ENCODE data around the gene NASP. TPM values are rescaled to one million over a fixed set of nuclear protein-coding genes. Genes with fewer than 3 reads are reported as not detected.

NASP gene
- total RNA-seq, 1 experiment from 2014 or later: 535 TPM

DNA sequence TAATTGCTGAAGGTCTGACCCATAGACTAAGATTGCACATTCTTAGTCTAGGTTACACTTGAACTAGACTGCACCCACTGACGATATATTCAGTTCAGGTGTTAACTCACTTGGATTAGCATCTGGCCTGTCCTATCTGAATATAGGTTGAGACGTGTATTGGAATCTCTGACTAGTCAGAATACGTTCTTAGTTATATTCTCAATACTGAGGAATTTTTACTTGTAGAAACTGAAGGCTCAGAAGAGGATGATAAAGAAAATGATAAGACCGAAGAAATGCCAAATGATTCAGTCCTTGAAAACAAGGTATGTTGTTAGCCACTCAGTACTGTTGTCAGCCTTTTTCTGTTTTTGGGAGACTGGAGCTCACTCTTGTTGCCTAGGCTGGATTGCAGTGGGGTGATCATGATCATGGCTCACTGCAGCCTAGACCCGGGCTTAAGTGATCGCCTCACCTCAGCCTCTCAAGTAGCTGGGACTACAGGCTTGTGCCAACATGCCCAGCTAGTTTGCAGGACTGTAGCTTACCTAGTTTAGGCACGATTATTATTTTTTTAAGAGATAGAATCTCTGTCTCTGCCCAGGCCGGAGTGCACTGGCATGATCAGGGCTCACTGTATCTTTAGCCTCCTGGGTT lies 29.2 kb downstream of the NASP start (continued):
- TF ChIP-seq, protein P1, sequence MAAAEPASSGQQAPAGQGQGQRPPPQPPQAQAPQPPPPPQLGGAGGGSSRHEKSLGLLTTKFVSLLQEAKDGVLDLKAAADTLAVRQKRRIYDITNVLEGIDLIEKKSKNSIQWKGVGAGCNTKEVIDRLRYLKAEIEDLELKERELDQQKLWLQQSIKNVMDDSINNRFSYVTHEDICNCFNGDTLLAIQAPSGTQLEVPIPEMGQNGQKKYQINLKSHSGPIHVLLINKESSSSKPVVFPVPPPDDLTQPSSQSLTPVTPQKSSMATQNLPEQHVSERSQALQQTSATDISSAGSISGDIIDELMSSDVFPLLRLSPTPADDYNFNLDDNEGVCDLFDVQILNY (CRISPR knock-in tag; IDR thresholded peaks at IDR 0.05): no peak
- TF ChIP-seq FOXP1 (CRISPR knock-in tag; IDR thresholded peaks at IDR 0.05; ENCODE audit: borderline replicate concordance) (no peak), SMAD4 (CRISPR knock-in tag; IDR thresholded peaks at IDR 0.05) (no peak), ATF1 (CRISPR knock-in tag; IDR thresholded peaks at IDR 0.05) (no peak), JAZF1 (CRISPR knock-in tag; IDR thresholded peaks at IDR 0.05) (no peak), NR3C1 (CRISPR knock-in tag; conservative IDR thresholded peaks at IDR 0.05; ENCODE audit: low read depth) (no peak), IRF2 (CRISPR knock-in tag; IDR thresholded peaks at IDR 0.05; ENCODE audit: borderline replicate concordance, low read depth) (no peak), JUN (CRISPR knock-in tag; IDR thresholded peaks at IDR 0.05) (no peak), FOXK1 (CRISPR knock-in tag; IDR thresholded peaks at IDR 0.05) (no peak), ZNF121 (CRISPR knock-in tag; IDR thresholded peaks at IDR 0.05) (no peak), CBFB (CRISPR knock-in tag; IDR thresholded peaks at IDR 0.05; ENCODE audit: low read depth) (no peak)
- TF ChIP-seq, protein P2, sequence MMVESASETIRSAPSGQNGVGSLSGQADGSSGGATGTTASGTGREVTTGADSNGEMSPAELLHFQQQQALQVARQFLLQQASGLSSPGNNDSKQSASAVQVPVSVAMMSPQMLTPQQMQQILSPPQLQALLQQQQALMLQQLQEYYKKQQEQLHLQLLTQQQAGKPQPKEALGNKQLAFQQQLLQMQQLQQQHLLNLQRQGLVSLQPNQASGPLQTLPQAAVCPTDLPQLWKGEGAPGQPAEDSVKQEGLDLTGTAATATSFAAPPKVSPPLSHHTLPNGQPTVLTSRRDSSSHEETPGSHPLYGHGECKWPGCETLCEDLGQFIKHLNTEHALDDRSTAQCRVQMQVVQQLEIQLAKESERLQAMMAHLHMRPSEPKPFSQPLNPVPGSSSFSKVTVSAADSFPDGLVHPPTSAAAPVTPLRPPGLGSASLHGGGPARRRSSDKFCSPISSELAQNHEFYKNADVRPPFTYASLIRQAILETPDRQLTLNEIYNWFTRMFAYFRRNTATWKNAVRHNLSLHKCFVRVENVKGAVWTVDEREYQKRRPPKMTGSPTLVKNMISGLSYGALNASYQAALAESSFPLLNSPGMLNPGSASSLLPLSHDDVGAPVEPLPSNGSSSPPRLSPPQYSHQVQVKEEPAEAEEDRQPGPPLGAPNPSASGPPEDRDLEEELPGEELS (CRISPR knock-in tag; IDR thresholded peaks at IDR 0.05): no peak
- TF ChIP-seq, protein P3, sequence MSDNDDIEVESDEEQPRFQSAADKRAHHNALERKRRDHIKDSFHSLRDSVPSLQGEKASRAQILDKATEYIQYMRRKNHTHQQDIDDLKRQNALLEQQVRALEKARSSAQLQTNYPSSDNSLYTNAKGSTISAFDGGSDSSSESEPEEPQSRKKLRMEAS (CRISPR knock-in tag; IDR thresholded peaks at IDR 0.05): no peak

DNA sequence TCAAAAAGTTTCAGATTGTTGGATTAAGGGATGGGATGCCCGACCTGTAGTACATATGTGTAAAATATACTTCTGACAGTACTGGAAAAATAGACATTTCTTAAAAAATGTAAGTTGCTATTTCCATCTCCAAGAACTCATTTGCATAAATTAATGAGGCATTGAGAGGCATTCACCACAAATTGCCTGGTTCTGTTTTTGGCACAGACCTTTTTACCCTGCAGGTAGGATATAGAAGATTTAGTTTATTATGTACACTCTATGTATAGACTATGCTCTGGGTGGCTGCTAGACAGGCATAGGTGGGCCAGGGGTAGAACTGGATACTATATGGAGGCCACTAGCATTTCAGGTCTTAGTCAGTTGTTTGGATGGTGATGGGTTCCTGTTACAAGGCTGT lies 32.0 kb downstream of the NASP start:
- Mint-ChIP-seq H3K4me1 (no peaks in the 10 kb centered on the region), H3K27me3 (ENCODE audit: low read depth) (no peaks in the 10 kb centered on the region), H3K4me3 (no peak overlapping the region), H3K27ac (peak overlapping the region; percentile 60; the same call in 1 of the 2 replicates), H3K9me3 (no peaks in the 10 kb centered on the region), H3K36me3 (peaks cover 72% of the 10 kb centered on the region)
- ATAC-seq (no peak), DNase-seq (ENCODE audit: low spot score) (no peak)
- CTCF ChIA-PET: no interaction called here
- POLR2A ChIA-PET: no interaction called here
- TF ChIP-seq, protein P4, sequence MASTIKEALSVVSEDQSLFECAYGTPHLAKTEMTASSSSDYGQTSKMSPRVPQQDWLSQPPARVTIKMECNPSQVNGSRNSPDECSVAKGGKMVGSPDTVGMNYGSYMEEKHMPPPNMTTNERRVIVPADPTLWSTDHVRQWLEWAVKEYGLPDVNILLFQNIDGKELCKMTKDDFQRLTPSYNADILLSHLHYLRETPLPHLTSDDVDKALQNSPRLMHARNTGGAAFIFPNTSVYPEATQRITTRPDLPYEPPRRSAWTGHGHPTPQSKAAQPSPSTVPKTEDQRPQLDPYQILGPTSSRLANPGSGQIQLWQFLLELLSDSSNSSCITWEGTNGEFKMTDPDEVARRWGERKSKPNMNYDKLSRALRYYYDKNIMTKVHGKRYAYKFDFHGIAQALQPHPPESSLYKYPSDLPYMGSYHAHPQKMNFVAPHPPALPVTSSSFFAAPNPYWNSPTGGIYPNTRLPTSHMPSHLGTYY (CRISPR knock-in tag; IDR thresholded peaks at IDR 0.05): 0 out of 2 replicates have a peak, but pooled peaks have one; percentile 17
- TF ChIP-seq IRF2 (CRISPR knock-in tag; IDR thresholded peaks at IDR 0.05; ENCODE audit: borderline replicate concordance, low read depth): no peak

DNA sequence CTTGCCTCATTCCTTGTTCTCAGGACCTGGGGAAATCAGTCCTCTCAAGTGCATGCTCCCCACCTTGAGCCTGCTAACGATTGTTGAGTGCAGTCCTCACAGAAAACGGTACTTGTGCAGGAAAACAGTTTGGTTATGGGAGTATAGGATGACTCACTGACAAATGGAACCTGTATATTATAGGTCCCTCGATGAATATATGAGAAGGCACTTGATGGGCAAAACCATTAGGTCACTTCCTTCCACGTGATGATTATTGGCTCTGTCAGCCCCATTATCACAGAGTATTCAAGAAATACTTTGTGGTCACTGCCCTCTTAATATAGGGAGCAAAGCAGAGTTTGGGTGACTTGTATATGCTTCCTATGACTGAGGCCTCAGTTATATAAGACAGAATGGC lies 33.8 kb downstream of the NASP start:
- no peaks in the 10 kb centered on the region for H3K9me3 Mint-ChIP-seq
- CTCF ChIA-PET: no interaction called here
- H3K27ac Mint-ChIP-seq: no peak overlapping the region
- ATAC-seq: no peak
- H3K27me3 Mint-ChIP-seq (ENCODE audit: low read depth): no peaks in the 10 kb centered on the region
- no peak overlapping the region for H3K4me3 Mint-ChIP-seq
- DNase-seq (ENCODE audit: low spot score): no peak
- H3K36me3 Mint-ChIP-seq: peaks cover 63% of the 10 kb centered on the region
- H3K4me1 Mint-ChIP-seq: no peaks in the 10 kb centered on the region
- POLR2A ChIA-PET: no interaction called here
- TF ChIP-seq, protein P5, sequence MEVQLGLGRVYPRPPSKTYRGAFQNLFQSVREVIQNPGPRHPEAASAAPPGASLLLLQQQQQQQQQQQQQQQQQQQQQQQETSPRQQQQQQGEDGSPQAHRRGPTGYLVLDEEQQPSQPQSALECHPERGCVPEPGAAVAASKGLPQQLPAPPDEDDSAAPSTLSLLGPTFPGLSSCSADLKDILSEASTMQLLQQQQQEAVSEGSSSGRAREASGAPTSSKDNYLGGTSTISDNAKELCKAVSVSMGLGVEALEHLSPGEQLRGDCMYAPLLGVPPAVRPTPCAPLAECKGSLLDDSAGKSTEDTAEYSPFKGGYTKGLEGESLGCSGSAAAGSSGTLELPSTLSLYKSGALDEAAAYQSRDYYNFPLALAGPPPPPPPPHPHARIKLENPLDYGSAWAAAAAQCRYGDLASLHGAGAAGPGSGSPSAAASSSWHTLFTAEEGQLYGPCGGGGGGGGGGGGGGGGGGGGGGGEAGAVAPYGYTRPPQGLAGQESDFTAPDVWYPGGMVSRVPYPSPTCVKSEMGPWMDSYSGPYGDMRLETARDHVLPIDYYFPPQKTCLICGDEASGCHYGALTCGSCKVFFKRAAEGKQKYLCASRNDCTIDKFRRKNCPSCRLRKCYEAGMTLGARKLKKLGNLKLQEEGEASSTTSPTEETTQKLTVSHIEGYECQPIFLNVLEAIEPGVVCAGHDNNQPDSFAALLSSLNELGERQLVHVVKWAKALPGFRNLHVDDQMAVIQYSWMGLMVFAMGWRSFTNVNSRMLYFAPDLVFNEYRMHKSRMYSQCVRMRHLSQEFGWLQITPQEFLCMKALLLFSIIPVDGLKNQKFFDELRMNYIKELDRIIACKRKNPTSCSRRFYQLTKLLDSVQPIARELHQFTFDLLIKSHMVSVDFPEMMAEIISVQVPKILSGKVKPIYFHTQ (CRISPR knock-in tag; IDR thresholded peaks at IDR 0.05): no peak
- TF ChIP-seq CREM (CRISPR knock-in tag; IDR thresholded peaks at IDR 0.05): no peak
- no peak for TF ChIP-seq OVOL2 (CRISPR knock-in tag; IDR thresholded peaks at IDR 0.05; ENCODE audit: borderline replicate concordance)
- TF ChIP-seq, protein P6, sequence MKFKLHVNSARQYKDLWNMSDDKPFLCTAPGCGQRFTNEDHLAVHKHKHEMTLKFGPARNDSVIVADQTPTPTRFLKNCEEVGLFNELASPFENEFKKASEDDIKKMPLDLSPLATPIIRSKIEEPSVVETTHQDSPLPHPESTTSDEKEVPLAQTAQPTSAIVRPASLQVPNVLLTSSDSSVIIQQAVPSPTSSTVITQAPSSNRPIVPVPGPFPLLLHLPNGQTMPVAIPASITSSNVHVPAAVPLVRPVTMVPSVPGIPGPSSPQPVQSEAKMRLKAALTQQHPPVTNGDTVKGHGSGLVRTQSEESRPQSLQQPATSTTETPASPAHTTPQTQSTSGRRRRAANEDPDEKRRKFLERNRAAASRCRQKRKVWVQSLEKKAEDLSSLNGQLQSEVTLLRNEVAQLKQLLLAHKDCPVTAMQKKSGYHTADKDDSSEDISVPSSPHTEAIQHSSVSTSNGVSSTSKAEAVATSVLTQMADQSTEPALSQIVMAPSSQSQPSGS (CRISPR knock-in tag; IDR thresholded peaks at IDR 0.05; ENCODE audit: borderline replicate concordance, low read depth): no peak
- no peak for TF ChIP-seq SMAD4 (CRISPR knock-in tag; IDR thresholded peaks at IDR 0.05)
- TF ChIP-seq NFYB (CRISPR knock-in tag; conservative IDR thresholded peaks at IDR 0.05; ENCODE audit: low read depth): no peak
- TF ChIP-seq SOX15 (CRISPR knock-in tag; IDR thresholded peaks at IDR 0.05): no peak
- TF ChIP-seq, protein P7, sequence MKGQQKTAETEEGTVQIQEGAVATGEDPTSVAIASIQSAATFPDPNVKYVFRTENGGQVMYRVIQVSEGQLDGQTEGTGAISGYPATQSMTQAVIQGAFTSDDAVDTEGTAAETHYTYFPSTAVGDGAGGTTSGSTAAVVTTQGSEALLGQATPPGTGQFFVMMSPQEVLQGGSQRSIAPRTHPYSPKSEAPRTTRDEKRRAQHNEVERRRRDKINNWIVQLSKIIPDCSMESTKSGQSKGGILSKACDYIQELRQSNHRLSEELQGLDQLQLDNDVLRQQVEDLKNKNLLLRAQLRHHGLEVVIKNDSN (CRISPR knock-in tag; IDR thresholded peaks at IDR 0.05): no peak
- TF ChIP-seq, protein P8, sequence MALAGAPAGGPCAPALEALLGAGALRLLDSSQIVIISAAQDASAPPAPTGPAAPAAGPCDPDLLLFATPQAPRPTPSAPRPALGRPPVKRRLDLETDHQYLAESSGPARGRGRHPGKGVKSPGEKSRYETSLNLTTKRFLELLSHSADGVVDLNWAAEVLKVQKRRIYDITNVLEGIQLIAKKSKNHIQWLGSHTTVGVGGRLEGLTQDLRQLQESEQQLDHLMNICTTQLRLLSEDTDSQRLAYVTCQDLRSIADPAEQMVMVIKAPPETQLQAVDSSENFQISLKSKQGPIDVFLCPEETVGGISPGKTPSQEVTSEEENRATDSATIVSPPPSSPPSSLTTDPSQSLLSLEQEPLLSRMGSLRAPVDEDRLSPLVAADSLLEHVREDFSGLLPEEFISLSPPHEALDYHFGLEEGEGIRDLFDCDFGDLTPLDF (CRISPR knock-in tag; IDR thresholded peaks at IDR 0.05): no peak

All from WTC11 (cell line).